Left lobe of liver (tissue), 2 donors: Measurements from ENCODE around the gene ELOVL3. TPM values are rescaled to one million over a fixed set of nuclear protein-coding genes. Genes with fewer than 3 reads are reported as not detected.
"Not testable (repeated sequence)": the region's sequence is repeated elsewhere in the genome, so short reads cannot be mapped to it uniquely, and the experiment has no call there.

Source experiments
- ATAC-seq: fragments of 200-7000 bp; cut with Tn5 transposase; one replicate; pipeline ENCODE4 v1.9.1; 2020; ENCODE audit warnings: mild to moderate bottlenecking, moderate library complexity
- DNase-seq: peaks from one replicate; pipeline ENCODE4 v3.0.0-alpha.2; 2020; ENCODE audit warnings: low spot score
- total RNA-seq: library from RNA; stranded (reverse); gene quantifications from one replicate; pipeline ENCODE4 v1.2.1, GENCODE V29; 2021
- donor health status: DM: no; HTN: no; CAD: no; lungs with moderate emphysema.
- donor health status: DM: no; HTN: yes; CAD: no.

Gene ELOVL3, protein sequence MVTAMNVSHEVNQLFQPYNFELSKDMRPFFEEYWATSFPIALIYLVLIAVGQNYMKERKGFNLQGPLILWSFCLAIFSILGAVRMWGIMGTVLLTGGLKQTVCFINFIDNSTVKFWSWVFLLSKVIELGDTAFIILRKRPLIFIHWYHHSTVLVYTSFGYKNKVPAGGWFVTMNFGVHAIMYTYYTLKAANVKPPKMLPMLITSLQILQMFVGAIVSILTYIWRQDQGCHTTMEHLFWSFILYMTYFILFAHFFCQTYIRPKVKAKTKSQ
- not detected for total RNA-seq

DNA sequence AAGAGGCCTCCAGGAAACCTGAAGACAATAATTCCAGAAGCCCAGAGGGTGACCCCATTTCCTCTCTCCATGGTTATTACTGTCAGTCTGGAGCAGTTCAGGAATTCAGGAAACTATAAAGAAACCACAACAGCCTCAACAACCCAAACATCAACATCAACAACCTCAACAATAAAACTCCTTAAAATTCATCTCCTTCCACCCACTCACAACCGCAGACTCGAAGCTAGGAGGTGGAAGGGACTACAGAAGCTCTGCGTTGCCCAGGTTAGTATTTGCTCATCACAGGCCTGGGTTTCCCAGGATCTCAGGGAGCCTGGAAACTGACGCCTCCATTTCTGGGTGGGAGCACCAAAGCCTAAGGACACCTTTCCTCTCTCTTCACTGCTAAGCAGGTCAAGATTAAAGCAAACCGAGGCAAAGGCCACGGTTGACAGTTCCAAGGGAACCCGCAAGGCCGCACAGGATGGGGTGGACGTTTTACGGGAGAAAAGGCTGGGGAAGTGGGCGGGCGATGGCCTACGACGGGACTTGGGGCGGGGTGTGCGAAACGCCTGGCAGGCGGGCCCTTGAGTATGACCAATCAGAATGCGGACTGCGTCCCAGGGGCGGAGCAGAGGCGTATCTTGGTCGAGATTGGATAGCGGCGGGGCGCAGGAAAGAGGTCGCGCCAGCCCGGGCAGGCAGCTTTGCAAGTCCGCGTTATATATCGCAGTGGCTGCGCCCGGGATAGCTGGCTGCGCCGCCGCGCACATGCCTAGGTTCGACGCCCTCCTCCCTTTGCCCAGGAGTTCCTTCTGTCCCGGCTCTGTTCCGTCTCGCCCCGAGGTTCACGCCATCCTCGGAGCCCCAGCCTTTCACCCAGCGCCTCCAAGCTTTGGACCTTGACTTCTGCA lies at the start of gene ELOVL3:
Gene ELOVL3 (plus strand): TSS at position 654 of the 896 bp plus-strand sequence. CDS start 250 bp downstream, outside the sequence.
- ATAC-seq: peak; percentile 90

DNA sequence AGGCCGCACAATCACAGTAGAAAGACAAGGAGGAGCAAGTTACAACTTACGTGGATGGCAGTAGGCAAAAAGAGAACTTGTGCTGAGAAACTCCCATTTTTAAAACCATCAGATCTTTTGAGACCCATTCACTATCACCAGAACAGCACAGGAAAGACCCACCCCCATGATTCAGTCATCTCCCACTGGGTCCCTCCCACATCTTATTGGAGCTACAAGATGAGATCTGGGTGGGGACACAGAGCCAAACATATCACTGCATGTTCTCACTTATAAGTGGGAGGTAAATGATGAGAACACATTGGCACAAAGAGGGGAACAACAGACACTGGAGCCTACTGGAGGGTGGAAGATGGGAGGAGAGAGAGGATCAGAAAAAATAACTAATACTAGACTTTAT lies 41.5 kb upstream of the ELOVL3 start:
- DNase-seq: no peak
- ATAC-seq: no peak

More for the DNA sequence above, at the start of gene ELOVL3:
- peak; percentile 88 for DNase-seq

GRCh38 chr10:102185272-102185671 lies 40.8 kb upstream of the ELOVL3 start:
- ATAC-seq (no peak), DNase-seq (no peak)

- ATAC-seq (no peak), DNase-seq (no peak)
These were observed 40.1 kb upstream of the ELOVL3 start for GRCh38 chr10:102185811-102186527.

DNA sequence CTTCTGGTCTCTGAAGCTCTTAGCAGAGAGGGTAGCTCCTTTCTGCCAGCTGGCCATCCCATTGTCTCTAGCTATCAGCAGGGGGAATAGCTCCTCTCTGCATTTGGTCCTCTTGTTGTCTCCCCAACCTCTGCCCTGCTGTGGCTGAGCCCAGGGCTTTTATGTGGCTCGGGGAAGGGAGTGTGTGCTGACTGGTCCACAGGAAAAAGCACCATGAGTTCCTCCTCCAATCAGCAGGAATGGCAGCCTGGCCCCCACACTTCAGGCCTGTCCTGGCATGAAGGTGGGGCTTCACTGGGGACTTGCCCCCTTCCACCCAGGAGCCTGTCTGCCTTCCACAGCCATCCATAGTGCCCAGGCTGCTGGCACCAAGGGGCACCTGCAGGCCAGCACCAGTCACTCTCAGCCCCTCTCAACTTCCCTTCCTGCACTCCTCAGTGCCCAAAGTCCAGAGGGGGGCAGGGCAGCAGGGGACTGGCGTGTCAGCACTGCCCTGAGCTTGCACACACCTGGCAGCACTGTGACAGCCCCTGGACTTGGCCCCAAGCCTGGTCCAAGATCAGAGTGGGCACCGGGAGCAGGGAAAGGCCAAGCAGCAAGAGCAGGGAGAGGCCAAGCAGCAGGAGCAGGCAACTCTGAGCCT lies 37.7 kb upstream of the ELOVL3 start:
- DNase-seq (no peak), ATAC-seq (no peak)

GRCh38 chr10:102188941-102189898 lies 36.9 kb upstream of the ELOVL3 start:
- not testable (repeated sequence) for DNase-seq, ATAC-seq

- DNase-seq (no peak), ATAC-seq (no peak)
These were observed 34.1 kb upstream of the ELOVL3 start for GRCh38 chr10:102191956-102192355.

- no peak for DNase-seq
- ATAC-seq: no peak
These were observed 30.7 kb upstream of the ELOVL3 start for GRCh38 chr10:102195296-102195870.

DNA sequence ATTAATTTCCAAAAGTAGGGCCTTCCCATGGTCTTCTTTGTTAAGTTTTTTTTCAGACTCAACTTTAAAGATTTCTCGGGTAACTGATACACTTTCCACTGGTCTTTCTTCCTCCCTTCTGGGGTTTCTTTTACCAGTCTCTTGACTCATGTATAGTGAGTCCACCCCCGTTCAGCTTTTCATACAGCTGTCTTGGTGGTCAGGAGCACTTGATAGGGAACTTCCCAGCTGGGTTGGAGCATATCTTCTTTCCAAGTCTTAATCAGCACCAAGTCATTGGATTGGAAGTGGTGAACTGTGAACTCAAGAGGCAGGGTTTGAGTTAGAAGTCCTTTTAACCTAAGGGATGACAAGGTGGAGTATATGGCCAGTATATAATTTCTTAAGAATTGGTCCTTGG lies 29.2 kb upstream of the ELOVL3 start:
- no peak for DNase-seq
- no peak for ATAC-seq

DNA sequence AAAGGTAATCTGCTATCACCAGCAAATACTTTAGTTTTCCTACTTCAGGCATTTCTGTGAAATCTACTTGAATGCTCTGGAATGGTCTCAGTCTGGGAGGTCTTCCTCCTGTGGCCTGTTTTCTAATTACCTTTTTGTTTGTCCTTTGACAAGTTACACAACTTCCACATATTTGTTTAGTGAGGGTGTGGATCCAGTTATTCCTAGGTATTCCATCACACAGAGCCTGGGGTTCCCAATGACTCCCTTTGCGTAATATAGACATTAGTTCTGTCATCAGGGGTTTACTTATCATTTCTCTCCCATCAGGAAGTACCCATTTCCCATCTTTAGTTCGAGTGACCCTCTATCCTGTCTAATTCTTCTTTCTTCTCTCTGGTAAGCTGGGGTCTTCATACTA lies 28.1 kb upstream of the ELOVL3 start:
- no peak for ATAC-seq
- no peak for DNase-seq

- DNase-seq (no peak), ATAC-seq (no peak)
These were observed 25.1 kb upstream of the ELOVL3 start for GRCh38 chr10:102200751-102201640.

DNA sequence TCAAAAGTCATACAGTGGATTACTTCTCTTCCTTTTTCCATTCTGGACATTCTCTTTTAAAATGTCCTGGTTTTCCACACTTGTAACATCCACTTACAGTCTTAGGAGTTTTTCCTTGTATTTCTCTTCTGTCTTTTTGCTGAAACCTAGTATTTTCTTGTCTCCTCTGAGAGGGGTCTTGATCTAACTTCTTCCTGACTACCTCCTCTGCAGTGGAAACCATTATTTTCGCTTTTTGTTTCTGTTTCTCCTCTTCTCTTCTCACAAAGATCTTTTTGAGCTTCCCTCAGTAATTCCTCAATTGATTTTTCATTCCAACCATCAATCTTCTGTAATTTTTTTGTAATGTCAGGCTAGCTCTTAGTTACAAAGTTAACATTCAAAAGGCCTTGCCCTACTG lies 23.7 kb upstream of the ELOVL3 start:
- ATAC-seq (no peak), DNase-seq (no peak)

GRCh38 chr10:102208311-102209035 lies 17.6 kb upstream of the ELOVL3 start:
- DNase-seq (no peak), ATAC-seq (no peak)

DNA sequence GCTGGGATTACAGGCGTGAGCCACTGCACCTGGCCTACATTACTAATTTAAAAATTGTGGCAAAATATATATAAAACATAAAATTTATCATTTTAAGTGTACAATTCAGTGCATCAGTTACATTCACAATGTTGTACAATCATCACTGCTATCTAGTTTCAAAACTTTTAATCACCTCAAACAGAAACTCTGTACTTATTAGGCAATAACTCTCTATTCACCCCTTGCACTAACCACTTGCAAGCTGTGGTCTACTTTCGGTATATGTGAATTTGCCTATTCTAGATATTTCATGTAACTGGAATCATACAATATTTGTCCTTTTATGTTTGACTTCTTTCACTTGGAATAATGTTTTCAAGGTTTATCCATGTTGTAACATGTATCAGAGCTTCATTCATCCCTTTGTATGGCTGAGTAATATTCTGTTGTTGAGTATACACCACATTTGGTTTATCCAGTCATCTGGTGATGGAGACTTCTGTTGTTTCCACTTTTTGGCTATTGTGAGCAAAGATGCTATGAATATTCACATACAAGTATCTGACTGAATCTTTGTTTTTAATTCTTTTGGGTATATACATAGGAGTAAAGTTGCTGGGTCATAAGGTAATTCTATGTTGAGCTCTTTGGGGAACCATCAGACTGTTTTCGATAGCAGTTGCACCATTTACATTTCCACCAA lies 14.3 kb upstream of the ELOVL3 start:
- ATAC-seq (no peak), DNase-seq (no peak)

DNA sequence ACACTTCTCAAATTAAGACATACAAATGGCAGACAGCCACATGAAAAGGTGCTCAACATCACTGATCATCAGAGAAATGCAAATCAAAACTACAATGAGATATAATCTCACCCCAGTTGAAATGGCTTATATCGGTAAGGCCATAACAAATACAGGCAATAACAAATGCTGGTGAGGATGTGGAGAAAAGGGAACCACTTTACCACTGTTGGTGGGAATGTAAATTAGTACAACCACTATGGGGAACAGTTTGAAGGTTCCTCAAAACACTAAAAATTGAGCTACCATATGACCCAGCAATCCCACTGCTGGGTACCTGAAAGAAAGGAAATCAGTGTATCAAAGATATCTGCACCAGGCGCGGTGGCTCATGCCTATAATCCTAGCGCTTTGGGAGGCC lies 12.5 kb upstream of the ELOVL3 start:
- ATAC-seq, DNase-seq: not testable (repeated sequence)

- no peak for DNase-seq
These were observed 6.7 kb upstream of the ELOVL3 start for GRCh38 chr10:102219370-102219769.

GRCh38 chr10:102220612-102221011 lies 5.5 kb upstream of the ELOVL3 start:
- ATAC-seq (no peak), DNase-seq (no peak)

More at GRCh38 chr10:102219370-102219769, 6.7 kb upstream of the ELOVL3 start:
- no peak for ATAC-seq
